Right forelimb (tissue), 1 donor: ENCODE results near the gene PCYT2.
"Not testable (repeated sequence)": the region's sequence is repeated elsewhere in the genome, so short reads cannot be mapped to it uniquely, and the experiment has no call there.

Experiments used
- DNase-seq: peaks from one replicate; pipeline ENCODE4 v3.0.0-alpha.2; 2018

The PCYT2 gene

DNA sequence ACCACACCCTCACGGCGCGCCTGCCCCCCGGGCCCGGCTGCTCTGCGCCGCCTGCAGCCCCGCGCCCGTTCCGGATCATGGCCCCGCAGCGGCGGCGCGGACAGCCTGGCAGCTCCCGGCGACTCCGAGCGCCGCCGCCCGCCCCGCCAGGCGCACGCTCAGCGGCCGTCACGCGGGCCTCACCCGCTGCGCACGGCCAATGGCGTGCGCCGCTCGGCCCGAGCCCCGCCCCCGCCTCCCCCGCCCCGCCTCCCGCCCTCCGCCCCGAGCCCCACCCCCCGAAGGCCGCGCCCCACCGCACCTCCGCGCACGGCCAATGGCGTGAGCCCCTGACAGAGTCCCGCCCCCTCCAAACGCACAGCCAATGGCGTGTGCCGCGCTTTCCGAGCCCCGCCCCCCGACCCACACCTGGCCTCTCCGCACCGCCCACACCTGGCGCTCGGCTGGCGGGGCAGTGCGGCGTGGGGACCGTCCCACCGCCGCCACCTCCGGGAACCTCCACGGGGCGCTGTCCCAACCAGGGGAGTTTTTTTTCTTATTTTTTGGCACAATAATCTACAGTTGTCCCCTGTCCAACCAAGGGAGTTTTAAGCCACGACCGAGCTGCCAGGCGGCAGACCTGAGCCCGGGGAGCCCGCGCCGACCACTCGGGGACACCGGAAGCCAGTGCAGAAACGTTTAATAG lies at the start of gene PCYT2:
PCYT2 (minus strand) TSS at position 123 of the 685 bp plus-strand sequence; CDS start at position 79, 44 bp downstream.
- peak; percentile 92 for DNase-seq

DNA sequence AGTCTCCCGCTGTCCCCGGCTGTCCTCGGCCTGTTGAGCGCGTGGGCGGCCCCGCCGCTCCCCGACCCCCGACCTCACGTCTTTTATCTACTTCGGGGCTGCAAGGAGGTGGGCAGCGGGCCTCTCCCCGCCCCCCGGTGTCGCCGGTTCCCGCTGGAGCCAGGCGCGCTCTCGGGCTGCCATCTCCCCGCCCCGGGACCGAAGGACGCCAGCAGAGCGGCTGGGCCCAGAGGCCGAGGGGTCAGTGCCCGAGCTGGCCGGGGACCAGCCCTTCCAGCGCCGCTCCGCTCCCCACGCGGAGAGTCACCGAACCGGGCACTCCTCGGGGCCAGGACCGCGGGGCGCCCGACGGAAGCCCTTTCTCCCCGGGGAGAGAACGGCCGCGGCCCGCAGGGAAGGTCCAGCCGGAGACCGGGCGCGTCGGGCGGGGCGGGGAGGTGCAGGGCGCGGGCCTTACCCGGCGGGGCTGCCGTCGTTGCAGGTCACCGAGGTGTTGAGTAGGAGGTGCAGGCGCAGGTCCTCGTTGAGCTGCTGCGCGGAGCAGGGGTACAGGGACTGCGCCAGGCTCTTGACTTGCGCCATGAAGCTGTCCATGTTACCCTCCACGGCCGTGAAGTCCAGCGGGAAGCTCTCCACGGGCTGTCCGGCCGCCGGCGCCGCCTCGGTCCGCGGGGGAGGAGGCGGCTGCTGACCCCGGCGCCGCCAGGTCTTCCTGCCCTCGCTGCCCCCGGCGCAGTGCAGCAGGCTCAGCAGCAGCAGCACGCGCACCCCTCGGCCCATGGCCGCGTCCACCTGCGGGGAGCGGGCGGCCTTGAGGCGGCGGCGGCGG lies 49.1 kb upstream of the PCYT2 start:
- DNase-seq: no peak

DNA sequence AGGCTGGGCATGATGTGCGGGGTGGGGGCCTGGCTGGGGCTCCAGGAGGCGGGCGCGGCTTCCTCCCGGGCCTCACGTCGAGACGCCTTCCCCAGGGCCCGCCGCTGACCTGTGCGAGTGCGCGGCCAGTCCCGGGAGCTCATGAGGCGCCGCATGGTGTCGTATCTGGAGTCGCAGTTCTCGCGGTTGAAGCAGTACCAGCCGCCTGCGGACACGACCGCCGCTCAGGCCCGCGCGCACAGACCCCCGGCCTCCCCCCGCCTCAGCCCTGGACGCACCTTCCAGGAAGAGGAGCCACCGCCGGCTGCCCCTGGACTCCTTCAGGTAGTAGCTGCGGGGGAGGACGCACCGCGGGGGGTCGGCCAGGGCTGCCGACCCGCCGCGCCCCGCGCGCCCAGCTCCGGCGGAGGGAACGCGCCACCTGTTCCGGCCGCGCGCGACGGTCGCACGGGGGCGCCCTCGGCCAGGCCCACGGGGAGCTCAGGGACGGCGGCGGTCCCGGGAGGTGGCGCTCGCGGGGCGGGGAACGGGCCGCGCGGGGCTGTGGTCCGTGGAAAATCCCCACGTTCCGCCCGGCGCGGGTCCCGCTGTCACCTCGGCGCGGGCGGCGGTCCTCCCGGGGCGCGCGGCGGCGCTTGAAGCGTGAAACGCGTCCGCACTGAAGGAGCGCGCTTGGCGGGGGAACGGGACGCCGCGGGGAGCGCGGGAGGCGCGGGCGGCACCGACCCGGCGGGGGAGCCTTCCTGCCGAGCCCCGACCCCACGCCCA lies 48.3 kb upstream of the PCYT2 start:
- DNase-seq: peak; percentile 80

DNA sequence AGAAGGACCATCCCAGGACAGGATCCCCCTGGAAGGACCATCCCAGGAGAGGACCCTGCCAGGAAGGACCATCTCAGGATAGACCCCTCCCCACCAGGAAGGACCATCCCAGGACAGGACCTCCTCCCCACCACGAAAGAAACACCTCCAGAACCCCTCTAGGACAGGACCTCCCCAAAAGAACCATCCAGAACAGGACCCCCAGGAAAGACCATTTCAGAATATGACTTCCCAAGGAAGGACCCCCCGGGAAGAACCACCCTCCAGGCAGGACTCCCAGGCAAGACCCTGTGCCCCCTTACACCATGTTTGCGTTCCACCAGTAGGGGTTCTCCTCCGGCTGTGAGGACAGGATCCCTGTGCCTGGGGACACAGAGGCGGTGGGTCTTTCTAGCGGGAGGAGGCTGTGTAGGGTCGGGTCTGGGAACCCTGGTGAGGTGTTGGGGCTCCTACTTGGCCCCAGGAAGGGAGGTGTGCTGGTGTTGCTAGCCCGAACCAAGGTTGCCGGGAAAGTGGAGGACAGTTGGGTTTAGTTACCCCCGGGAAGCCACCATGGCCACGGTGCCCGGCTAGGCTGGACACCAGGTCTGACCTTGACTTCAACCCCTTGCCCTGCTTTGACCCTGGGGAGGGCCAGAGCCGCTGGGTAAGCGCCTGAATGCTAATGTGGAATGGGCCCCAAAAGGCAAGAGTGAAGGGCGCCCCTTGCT lies 47.6 kb upstream of the PCYT2 start:
- DNase-seq: no peak

DNA sequence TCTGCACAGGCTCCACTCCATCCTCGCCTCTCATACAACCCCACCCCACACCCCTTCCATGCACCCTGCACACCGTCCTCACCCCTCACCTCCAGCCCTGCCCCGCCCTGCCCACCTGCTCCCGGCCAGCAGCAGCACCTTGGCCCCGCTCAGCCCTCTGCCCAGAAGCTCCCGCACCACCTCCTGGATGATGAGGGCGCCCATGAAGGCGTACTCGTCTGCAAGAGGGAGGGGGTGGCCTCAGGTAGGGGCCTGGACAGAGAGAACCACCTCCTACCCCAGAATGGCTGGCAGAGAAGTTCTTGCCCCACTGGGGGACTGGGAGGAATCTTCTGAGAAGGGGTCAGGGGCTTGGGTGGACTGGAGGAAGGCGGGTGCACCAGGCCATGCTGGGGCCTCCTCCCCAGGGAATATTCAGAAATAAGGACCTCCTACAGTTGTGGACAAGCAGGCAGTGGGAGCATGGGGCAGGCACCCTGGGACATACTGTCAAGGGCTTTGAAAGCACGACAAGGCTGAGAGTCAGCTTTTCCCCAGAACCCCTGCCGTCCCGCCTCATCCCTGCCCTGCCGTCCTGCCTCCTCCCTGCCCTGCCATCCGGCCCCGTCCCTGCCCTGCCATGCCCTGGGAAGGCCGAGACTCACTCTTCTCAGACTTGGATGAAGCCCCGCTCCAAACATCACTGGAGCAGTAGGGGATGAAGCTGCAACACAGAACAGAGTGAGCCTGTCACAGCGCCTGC lies 46.7 kb upstream of the PCYT2 start:
- DNase-seq: no peak

DNA sequence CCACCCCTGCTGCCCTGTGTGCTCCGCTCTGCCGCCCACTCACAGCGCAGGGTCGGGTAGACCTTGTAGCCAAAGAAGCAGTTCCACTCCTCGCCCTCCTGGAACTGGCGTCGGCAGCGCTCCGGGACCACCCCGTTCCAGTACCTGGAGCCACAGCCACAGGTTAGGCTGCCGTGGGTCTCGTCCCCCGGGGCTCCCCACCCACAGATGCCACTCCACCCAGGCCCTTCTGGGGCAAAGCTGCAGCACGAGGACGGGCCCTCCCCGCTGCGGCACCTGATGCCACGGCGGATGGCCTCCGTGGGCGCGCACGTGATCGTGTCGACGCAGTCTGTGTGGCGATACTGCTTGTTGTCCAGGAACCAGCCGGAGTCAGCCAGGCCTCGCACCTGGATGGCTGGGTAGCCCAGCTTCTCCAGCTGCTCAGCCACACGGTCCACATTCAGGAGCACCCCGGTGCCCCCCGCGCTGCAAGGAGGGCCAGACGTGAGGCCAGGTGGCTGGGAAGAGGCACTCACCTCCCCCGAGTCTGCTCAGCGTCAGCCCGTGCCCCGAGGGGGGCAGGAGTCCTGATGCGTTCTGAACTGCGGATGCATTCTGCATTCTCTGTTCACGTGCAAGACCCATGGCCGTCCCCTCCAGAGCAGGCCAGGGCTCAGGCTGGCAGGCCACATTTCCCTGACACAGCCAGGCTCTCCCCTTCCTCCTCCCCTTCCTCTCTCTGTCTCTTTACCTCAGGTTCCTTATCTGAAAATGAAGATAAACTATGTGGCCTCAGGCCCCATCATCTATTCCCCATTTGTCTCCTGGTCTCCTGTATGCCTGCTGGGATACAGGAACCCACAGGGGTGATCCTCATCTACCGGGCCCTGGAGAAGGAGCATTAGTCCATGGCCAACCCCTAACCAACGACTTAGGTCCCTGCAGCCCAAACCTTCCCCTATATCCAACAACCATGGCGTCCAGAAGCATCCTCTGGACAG lies 45.7 kb upstream of the PCYT2 start:
- DNase-seq: no peak

DNA sequence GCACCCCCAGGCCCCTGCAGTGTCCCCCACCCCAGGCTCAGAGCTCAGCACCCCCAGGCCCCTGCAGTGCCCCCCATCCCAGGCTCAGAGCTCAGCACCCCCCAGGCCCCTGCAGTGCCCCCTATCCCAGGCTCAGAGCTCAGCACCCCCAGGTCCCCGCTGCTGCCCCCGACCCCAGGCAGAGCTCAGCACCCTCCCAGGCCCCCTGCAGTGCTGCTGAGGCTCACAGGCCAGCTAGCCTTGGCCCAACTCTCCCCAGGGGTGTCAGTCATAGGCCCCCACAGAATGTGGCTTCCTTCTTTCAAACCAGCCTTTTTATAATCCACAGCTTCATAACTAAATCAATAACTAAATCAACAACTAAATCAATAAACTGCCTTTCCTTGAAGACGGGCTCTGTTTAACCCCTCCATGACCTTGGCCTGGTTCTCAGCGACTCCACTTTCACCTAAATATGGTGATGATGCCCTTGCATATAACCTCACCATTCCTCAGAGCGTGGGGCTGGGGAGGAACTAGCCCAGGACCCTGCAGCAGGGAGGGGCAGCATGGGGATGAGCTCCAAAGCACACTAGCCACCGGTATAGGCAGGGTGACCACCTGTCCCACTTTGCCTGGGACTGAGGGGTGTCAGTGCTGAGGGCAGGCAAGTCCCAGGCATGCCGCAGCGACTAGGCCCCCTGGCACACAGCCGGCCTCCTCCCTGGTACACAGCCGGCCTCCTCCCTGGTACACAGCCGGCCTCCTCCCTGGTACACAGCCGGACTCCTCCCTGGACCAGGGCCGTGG lies 44.8 kb upstream of the PCYT2 start:
- DNase-seq: no peak

DNA sequence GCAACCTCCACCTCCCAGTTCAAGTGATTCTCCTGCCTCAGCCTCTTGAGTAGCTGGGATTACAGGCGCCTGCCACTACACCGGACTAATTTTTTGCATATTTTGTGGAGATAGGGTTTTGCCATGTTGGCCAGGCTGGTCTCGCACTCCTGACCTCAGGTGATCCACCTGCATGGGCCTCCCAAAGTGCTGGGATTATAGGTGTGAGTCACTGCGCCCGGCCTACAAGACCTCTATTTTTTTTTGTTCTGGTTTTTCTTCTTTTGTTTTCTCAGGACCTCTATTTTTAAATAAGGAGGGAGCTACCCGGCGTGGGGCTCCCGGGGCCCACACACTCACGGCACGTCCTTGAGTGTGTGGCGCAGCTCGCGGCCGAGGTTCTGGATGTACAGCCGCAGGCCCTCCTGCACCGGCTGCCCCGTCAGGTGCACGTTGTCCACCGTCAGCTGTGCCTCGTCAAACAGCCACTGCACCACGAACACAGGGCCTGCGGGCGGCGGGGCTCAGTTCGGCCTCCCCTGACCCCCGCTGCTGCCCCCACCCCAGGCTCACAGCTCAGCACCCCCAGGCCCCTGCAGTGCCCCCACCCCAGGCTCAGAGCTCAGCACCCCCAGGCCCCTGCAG lies 44.0 kb upstream of the PCYT2 start:
- DNase-seq: no peak

DNA sequence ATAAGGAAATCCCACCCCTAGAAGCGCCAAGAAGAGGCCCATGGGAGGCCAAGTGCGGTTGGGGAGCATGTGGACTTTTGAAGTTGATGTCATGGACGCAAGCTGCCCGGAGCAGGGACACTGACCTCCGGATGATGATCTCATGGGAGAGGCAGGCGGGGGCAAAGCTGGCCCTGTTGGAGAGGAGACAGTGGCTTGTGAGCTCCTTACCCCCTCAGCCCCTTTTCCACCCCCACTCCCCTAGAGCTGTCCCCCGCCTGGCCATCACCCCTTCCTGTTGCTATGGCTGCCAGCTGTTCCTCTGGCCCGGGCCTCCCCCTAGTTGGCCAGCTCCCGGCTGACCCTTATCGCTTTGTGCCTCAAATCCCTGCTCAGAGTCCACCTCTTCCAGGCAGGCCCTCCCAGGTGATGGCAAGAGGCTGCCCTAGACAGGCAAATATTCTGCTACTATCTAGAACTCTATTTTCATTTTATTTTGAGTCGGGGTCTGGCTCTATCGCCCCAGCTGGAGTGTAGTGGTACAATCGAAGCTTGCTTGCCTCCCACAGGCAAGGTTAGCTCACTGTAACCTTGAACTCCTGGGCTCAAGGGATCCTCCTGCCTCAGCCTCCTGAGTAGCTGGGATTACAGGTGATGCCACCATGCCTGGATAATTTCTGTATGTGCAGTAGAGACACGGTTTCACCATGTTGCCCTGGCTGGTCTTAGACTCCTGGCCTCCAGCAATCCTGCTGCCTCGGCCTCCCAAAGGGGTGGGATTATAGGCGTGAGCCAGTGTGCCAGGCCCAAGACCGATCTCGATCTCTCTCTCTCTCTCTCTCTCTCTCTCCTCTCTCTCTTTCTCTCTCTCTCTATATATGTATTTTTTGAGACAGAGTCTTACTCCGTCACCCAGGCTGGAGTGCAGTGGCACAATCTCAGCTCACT lies 43.2 kb upstream of the PCYT2 start:
- no peak for DNase-seq

DNA sequence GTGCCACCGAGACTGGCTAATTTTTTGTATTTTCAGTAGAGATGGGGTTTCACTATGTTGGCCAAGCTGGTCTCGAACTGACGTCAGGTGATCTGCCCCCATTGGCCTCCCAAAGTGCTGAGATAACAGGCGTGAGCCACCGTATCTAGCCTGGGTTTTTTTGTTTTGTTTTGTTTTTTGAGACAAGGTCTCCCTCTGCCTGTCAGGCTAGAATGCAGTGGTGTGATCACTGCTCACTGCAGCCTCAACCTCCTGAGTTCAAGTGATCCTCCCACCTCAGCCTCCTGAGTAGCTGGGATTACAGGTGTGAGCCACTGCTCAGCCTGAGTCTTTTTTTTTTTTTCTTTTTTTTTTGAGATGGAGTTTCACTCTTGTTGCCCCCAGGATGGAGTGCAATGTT lies 42.2 kb upstream of the PCYT2 start:
- not testable (repeated sequence) for DNase-seq

DNA sequence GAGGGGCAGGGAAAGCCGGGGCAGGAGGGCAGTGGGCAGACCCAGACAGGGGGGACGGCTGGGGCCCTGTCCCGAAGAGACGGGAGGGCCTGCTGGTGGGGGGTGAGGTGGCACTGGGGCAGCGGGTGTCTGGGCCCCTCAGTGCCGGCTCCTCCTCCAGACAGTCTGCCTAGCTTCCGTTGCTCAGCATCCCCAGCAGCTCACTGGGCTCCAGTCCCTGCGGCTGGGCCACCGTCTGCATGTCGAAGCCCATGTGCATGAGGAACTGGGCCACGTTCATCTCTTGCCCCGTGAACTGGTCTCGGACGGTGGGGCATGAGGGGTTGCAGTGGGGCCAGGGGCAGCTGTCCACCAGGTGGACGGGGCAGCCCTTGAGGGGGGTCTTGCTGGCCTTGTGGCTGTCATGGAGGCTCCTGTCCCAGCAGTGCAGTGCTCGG lies 41.6 kb upstream of the PCYT2 start:
- no peak for DNase-seq

DNA sequence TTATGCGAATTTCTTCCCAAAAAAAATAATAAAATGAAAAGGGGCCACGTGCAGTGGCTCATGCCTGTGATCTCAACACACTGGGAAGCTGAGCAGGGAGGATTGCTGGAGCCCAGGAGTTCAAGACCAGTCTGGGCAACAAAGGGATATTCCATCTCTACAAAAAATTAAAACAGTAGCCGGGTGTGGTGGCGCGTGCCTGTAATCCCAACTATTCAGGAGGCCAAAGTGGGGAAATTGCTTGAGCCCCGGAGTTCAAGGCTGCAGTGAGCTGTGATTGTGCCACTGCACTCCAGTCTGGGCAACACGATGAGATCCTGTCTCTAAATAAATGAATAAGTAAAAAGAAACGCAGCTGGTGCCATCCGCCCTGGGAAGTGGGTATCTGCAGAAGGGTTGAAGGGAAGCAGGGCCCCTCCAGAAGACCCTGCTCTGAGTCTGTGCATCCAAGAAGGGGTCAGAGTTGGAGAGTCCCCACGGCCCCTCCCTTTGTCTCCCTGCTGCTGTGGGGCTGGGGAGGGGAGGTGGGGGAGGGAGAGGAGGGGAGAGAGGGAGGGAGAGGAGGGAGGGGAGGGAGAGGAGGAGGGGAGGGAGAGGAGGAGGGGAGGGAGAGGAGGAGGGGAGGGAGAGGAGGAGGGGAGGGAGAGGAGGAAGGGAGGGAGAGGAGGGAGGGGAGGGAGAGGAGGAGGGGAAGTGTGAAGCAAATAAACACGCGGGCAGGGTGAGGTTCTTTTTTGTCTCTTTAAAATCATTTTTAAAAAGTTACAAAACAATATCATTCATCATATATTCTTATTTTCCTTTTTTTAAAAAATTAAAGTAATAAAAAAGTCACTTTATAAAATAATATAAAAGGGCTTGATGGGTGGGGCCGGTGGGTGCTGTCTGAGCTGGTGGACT lies 40.8 kb upstream of the PCYT2 start:
- DNase-seq: no peak

DNA sequence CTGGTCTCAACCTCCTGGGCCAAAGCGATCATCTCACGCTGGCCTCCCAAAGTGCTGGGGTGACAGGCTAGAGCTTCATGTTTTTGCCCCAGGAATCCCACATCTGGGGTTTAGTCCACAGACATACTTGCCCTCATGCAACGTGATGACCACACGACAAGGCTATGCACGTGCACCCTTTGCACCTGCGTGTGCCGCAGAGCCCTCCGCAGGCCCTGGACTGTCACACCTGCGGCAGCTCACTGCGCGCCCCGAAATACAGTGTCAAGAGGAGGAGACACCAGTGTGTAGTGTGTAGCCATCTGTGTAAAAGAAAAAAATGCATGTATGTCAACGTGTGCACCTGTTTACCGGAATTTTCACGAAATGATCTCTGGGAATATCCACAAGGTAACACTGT lies 39.3 kb upstream of the PCYT2 start:
- DNase-seq: no peak

DNA sequence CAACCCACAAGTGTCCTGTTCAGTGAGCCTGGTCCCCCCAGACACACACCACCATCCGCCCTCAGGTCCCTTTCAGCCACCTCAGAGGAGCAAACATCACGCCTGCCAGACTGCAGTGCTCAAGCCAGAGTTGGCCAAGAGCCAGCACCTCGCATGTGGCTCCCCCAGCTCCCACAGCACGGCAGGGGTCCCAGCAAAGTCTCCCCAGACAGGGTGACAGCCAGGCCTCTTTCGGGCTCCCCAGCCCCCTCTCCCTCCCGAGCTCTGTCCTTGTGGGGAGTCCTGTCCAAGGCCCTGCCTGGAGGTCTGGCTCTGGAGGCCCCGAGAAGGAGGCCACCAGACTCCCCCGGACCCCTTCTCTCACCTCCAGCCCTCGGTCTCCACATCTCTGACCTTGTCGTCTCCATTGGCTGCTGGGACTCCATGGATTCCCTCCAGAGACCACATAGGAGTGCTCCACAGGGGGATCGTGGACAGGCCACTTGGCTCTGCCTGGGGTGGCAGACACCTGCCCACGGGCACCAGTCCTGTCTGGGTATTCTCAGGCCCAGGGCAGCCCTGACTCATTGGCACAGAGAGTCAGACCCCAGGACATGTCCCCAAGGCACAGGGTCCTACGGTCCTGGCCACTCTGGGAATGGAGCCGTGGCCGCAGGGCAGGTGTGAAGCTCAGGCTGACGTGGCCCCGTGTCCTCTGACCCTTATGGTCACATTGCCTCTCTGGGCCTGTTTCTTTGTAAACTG lies 37.6 kb upstream of the PCYT2 start:
- no peak for DNase-seq

DNA sequence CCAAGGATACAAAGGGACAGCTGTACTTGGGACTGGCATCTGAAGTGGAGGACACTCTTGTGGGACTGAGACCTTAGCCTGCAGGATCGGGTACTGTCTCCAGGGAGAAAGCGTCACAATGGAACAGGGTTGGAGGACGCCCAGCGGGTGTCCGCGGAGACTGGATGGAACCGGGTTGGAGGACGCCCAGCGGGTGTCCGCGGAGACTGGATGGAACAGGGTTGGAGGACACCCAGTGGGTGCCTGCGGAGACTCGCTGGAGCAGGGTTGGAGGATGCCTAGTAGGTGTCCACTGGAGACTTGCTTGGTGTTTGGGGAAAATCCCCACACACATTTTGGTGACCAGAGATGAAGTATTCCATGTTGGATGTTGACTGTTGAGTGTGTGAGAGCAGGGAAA lies 36.0 kb upstream of the PCYT2 start, which contains the start of gene MYADML2:
MYADML2 (minus strand) TSS at position 45 of the 400 bp plus-strand sequence. CDS start 5,492 bp downstream, outside the sequence.
- DNase-seq: no peak

DNA sequence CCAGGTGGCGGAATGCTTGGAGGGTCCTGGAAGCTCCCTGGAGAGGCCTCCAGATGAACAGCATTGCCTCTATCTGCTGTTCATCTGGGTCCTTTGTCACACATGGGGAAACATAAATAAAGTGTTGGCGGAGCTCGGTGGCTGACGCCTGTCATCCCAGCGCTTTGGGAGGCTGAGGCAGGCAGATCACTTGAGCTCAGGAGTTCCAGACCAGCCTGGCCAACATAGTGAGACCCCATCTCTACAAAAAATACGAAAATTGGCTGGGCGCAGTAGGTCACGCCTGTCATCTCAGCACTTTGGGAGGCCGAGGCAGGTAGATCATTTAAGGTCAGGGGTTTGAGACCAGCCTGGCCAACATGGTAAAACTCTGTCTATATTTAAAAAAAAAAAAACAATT lies 33.7 kb upstream of the PCYT2 start:
- DNase-seq: no peak
